K562 (cell line): ENCODE data around the gene NPAS3. TPM values are rescaled to one million over a fixed set of nuclear protein-coding genes. Genes with fewer than 3 reads are reported as not detected.

Experiments
- ATAC-seq: fragments of 200-7000 bp; cut with Tn5 transposase; 3 replicates; pipeline ENCODE4 v1.9.1; 2020; ENCODE audit warnings: moderate library complexity
- BruUV-seq: library from RNA; stranded (reverse); fragments of 400-500 nt; replicated peaks from 2 replicates; lab custom pipeline; 2021; lab: Mats Ljungman, UMichigan
- CTCF ChIA-PET: fragments of 300-600 bp; formaldehyde crosslinking; extraction: SDS; loops from one replicate; lab custom pipeline; 2021; ENCODE audit warnings: low intra/inter-chr PET ratio; lab: Yijun Ruan, JAX
- POLR2A ChIA-PET: fragments of 300-600, 350-650 bp; sonication (Branson Sonifier 250); formaldehyde crosslinking; extraction: SDS; loops from one replicate; lab custom pipeline; 2021; ENCODE audit warnings: antibody characterized with exemption, inconsistent platforms; lab: Yijun Ruan, JAX
- DNase-seq, 4 experiments: peaks; one replicate each; pipeline versions ENCODE4 v3.0.0 to v3.0.0-alpha.2; 2011 to 2018; ENCODE audit warnings: low spot score in 3 of 4, mixed read lengths in 3 of 4; ENCODE audit errors: extremely low read depth in 1 of 4
- FAIRE-seq: peaks from 2 replicates; lab custom pipeline; 2011; peaks lifted over from hg19 to GRCh38; lab: Jason Lieb, UNC
- H2AFZ ChIP-seq: 2 replicates; pipeline ENCODE4 v1.6.0; 2011; ENCODE audit warnings: low read depth, low read length, control low read depth, inconsistent platforms
- H3K27ac ChIP-seq: fragments of 200-600 bp; 3 replicates; pipeline ENCODE4 v1.8.0; 2011; ENCODE audit warnings: low read depth, mild to moderate bottlenecking, control low read depth, inconsistent platforms, low read length, moderate library complexity, mixed read lengths; ENCODE audit errors: extremely low read depth
- H3K27me3 ChIP-seq, 2 experiments: fragments of 300-600 bp in 1 of 2; 2 replicates in 1 of 2; 3 replicates in 1 of 2; pipeline versions ENCODE4 v1.6.0 to v1.8.0; 2011; ENCODE audit warnings: inconsistent platforms in 2 of 2, low read length in 2 of 2, mild to moderate bottlenecking in 1 of 2, mixed read lengths in 1 of 2, moderate library complexity in 1 of 2; ENCODE audit not compliant: control insufficient read depth in 2 of 2, insufficient read depth in 2 of 2
- H3K36me3 ChIP-seq: fragments of 300-600 bp; 3 replicates; pipeline ENCODE4 v1.8.0; 2011; ENCODE audit warnings: mild to moderate bottlenecking, low read length, inconsistent platforms; ENCODE audit not compliant: control insufficient read depth, insufficient read depth
- H3K4me1 ChIP-seq, 2 experiments: fragments of 200-600 bp in 1 of 2; replicated peaks in 1 of 2; 2 replicates in 1 of 2; 3 replicates in 1 of 2; pipeline versions ENCODE4 v1.5.1 to v1.8.0; 2011; ENCODE audit warnings: inconsistent platforms in 2 of 2, low read length in 2 of 2, mild to moderate bottlenecking in 1 of 2, mixed read lengths in 1 of 2, moderate library complexity in 1 of 2; ENCODE audit not compliant: control insufficient read depth in 2 of 2, insufficient read depth in 2 of 2
- H3K4me2 ChIP-seq: 2 replicates; pipeline ENCODE4 v1.6.1; 2011; ENCODE audit warnings: low read length, control low read depth, inconsistent platforms, mixed read lengths; ENCODE audit not compliant: insufficient read depth
- H3K4me3 ChIP-seq: fragments of 200-600 bp; sonication (generic), shearing (Covaris generic); 2 replicates; pipeline ENCODE4 v1.5.1; 2016; ENCODE audit warnings: control low read depth, inconsistent platforms
- H3K79me2 ChIP-seq: fragments of 200-600 bp; 3 replicates; pipeline ENCODE4 v1.8.0; 2011; ENCODE audit warnings: low read length, inconsistent platforms; ENCODE audit not compliant: control insufficient read depth, insufficient read depth
- H3K9ac ChIP-seq, 2 experiments: 2 replicates each; pipeline versions ENCODE4 v1.6.0 to v1.6.1; 2011; ENCODE audit warnings: low read depth in 2 of 2, low read length in 2 of 2, control low read depth in 1 of 2, inconsistent platforms in 1 of 2, mild to moderate bottlenecking in 1 of 2, mixed read lengths in 1 of 2; ENCODE audit not compliant: insufficient read depth in 1 of 2
- H3K9me1 ChIP-seq: one replicate; pipeline ENCODE4 v1.6.0; 2011; ENCODE audit warnings: inconsistent platforms, mild to moderate bottlenecking, low read length, moderate library complexity; ENCODE audit not compliant: control insufficient read depth, insufficient read depth
- H3K9me3 ChIP-seq: replicated peaks from 2 replicates; pipeline ENCODE4 v1.5.1; 2011; ENCODE audit warnings: low read depth, low read length, inconsistent platforms; ENCODE audit not compliant: control insufficient read depth, insufficient read depth
- H4K20me1 ChIP-seq: replicated peaks from 2 replicates; pipeline ENCODE4 v1.6.1; 2011; ENCODE audit warnings: low read length, inconsistent platforms, mixed read lengths; ENCODE audit not compliant: control insufficient read depth, insufficient read depth
- CBFB ChIP-seq: sonication (generic); formaldehyde crosslinking; IDR thresholded peaks from 2 replicates; pipeline ENCODE4 v1.4.0; 2020; ENCODE audit warnings: mild to moderate bottlenecking, missing genetic modification reagents
- CBX3 ChIP-seq, 2 experiments: IDR thresholded peaks; 1 replicate in 1 of 2; 2 replicates in 1 of 2; pipeline ENCODE4 v1.6.1; 2012; ENCODE audit warnings: inconsistent platforms in 2 of 2, low read length in 2 of 2, borderline replicate concordance in 1 of 2, control low read depth in 1 of 2
- MCM5 ChIP-seq: fragments of 450-650 bp; IDR thresholded peaks from 2 replicates; pipeline ENCODE4 v1.6.1; 2016; ENCODE audit warnings: low read depth
- MTA3 ChIP-seq: fragments of 450-650 bp; formaldehyde crosslinking; IDR thresholded peaks from 2 replicates; pipeline ENCODE4 v1.6.1; 2017; ENCODE audit warnings: mild to moderate bottlenecking, borderline replicate concordance
- MXI1 ChIP-seq: IDR thresholded peaks from 2 replicates; pipeline ENCODE4 v1.6.1; 2011; ENCODE audit warnings: low read depth, mild to moderate bottlenecking, improper control_type of control experiment, low read length
- NR3C1 ChIP-seq: sonication (generic); formaldehyde crosslinking; IDR thresholded peaks from 2 replicates; pipeline ENCODE4 v1.8.1; 2022; ENCODE audit warnings: missing genetic modification reagents
- NRF1 ChIP-seq, 2 experiments: fragments of 450-650 bp; IDR thresholded peaks in 1 of 2; conservative IDR thresholded peaks in 1 of 2; 2 replicates each; pipeline ENCODE4 v1.6.1; 2014; ENCODE audit warnings: mild to moderate bottlenecking in 2 of 2
- SMARCB1 ChIP-seq: IDR thresholded peaks from 2 replicates; pipeline ENCODE4 v1.6.1; 2011; ENCODE audit warnings: improper control_type of control experiment, low read depth; ENCODE audit not compliant: insufficient read length
- ZMIZ1 ChIP-seq, 2 experiments: fragments of 150-350 bp in 1 of 2; IDR thresholded peaks; 2 replicates each; pipeline ENCODE4 v1.6.1; 2012 to 2016; ENCODE audit warnings: low read depth in 2 of 2, low read length in 2 of 2, mild to moderate bottlenecking in 1 of 2, moderate library complexity in 1 of 2
- ZNF316 ChIP-seq: fragments of 450-650 bp; IDR thresholded peaks from 2 replicates; pipeline ENCODE4 v1.6.1; 2016
- WGBS: fragments of 100-300 bp; shearing (Covaris generic); methylation state at CpG from one replicate; pipeline ENCODE4 v1.1.6; 2016; ENCODE audit warnings: low coverage, mixed read lengths; ENCODE audit not compliant: insufficient coverage; ENCODE audit errors: missing lambda C conversion rate; 5-methylcytosine and 5-hydroxymethylcytosine counted together
- in situ Hi-C: fragments of 300-500 bp; cut with MboI; formaldehyde crosslinking; loops from 4 replicates; pipeline ENCODE4 v1.15.0; 2018; ENCODE audit warnings: inconsistent platforms, mixed read lengths
- intact Hi-C: fragments of 100-400 bp; cut with micrococcal nuclease; formaldehyde crosslinking; loops from 2 replicates; pipeline ENCODE4 v1.14.2; 2022
- polyA plus RNA-seq, 8 experiments: library from polyadenylated mRNA; depleted of rRNA in 4 of 8; stranded (reverse) in 5 of 8; unstranded in 3 of 8; fragments of >200 nt; fragmentation: Nextera tagmentation in 2 of 8; fragmentation: Illumina TruSeq in 1 of 8; extraction: Ambion mirVana in 2 of 8; extraction: Trizol in 1 of 8; gene quantifications; 2 replicates each; pipeline versions ENCODE4 v1.2.1 to v1.2.3, GENCODE V29; 2011 to 2014; ENCODE audit warnings: inconsistent platforms in 1 of 8, missing spikeins in 1 of 8
- total RNA-seq, 7 experiments: library from RNA; depleted of rRNA in 6 of 7; stranded (reverse); fragments of >200 nt in 6 of 7; fragmentation: Illumina TruSeq in 2 of 7; extraction: Trizol in 2 of 7; gene quantifications; 2 replicates each; pipeline versions ENCODE4 v1.2.1 to v1.2.3, GENCODE V29; 2011 to 2021; ENCODE audit warnings: low replicate concordance in 1 of 7
- TF ChIP-seq, protein P1 (sequence below): fragments of 450-650 bp; IDR thresholded peaks from 2 replicates; pipeline ENCODE4 v1.6.1; 2016; ENCODE audit warnings: low read depth, mild to moderate bottlenecking, moderate library complexity
- TF ChIP-seq, protein P2 (sequence below): sonication (generic); formaldehyde crosslinking; IDR thresholded peaks from 2 replicates; pipeline ENCODE4 v1.8.1; 2022; ENCODE audit warnings: missing genetic modification reagents

NPAS3 gene
- total and polyA plus RNA-seq, 9 of the 15 experiments (the other 6 are each of a cell fraction or from before 2014, with no cell fraction given): 0.04 TPM; not detected in 8

DNA sequence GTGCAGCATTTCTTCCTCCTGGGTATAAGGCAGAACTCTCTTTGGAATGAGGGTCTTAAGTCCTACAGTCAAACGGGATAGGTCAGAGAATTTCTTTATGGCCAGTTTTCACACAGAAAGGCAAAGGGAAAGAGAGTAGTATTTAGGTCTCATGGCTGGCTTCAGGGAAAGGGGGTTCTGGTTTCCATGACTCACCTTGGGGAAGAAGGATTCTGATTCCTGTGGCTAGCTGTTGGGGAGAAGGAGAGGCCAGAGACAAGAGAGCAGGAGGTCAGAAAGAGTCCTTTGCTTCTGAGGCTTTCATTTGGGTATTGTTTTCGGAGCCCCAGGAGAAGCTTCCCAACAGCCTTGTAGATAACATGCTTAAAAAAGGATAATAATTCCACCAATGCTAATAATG, 332.5 kb downstream of the NPAS3 start:
- ChIA-PET CTCF (no interaction called here), POLR2A (no interaction called here)
- Histone ChIP-seq H3K9me3 (no peaks in the 10 kb centered on the region), H3K36me3 (no peaks in the 10 kb centered on the region), H3K9ac (no peak overlapping the region), H2AFZ (no peak overlapping the region), H3K27me3 (no peaks in the 10 kb centered on the region), H3K79me2 (no peaks in the 10 kb centered on the region), H3K9me1 (no peaks in the 10 kb centered on the region), H3K4me2 (no peak overlapping the region), H4K20me1 (no peaks in the 10 kb centered on the region), H3K4me3 (no peak overlapping the region)
- no peak for FAIRE-seq
- no TSS peak for BruUV-seq
- TF ChIP-seq ZNF316: no peak
- TF ChIP-seq NRF1 (conservative IDR thresholded peaks at IDR 0.05 in 1 of 2, IDR thresholded peaks at IDR 0.05 in 1 of 2): no peak
- TF ChIP-seq SMARCB1: no peak
- TF ChIP-seq CBX3 (IDR thresholded peaks at IDR 0.05; ENCODE audit: borderline replicate concordance in 1 of 2, low read length in 2 of 2): no peak
- TF ChIP-seq, protein P1, sequence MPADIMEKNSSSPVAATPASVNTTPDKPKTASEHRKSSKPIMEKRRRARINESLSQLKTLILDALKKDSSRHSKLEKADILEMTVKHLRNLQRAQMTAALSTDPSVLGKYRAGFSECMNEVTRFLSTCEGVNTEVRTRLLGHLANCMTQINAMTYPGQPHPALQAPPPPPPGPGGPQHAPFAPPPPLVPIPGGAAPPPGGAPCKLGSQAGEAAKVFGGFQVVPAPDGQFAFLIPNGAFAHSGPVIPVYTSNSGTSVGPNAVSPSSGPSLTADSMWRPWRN: no peak
- no peak for TF ChIP-seq NR3C1 (CRISPR knock-in tag)
- TF ChIP-seq, all 486 proteins: peak for 0
- in situ Hi-C loops: no loop called here
- no peak for ATAC-seq
- no peak overlapping the region for H3K27ac ChIP-seq
- intact Hi-C loops: no loop called here
- 0% methylated on average over 2 of the region's 2 CpGs for WGBS
- DNase-seq: no peak
- no peaks in the 10 kb centered on the region for H3K4me1 ChIP-seq

DNA sequence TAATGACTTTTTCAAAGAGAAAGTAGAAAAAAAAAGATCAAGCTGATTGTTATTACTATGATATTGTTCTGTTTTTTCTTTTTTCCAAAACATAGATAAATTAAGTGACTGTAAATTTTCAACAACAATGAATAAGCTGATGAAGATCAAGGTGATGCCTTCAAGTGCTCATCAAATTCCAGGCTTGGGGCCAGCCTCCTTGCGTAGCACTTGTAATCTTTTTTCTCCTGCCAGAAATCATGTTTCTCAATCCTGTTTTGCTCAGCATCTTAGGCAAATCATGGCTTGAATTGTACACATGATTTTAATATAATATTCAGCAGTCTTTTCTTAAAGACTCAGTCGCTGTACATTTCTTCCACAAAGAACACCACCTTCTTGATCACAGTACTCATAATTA, 333.2 kb downstream of the NPAS3 start:
- Histone ChIP-seq H2AFZ (no peak overlapping the region), H3K9ac (no peak overlapping the region), H3K79me2 (no peaks in the 10 kb centered on the region), H3K4me1 (no peaks in the 10 kb centered on the region), H3K4me2 (no peak overlapping the region), H3K27ac (no peak overlapping the region), H3K4me3 (no peak overlapping the region), H3K36me3 (no peaks in the 10 kb centered on the region), H3K9me3 (no peaks in the 10 kb centered on the region), H4K20me1 (no peaks in the 10 kb centered on the region)
- ChIA-PET CTCF (no interaction called here), POLR2A (no interaction called here)
- no peak for ATAC-seq
- in situ Hi-C loops: no loop called here
- BruUV-seq: no TSS peak
- DNase-seq: no peak
- TF ChIP-seq MTA3 (no peak), ZNF316 (no peak), MCM5 (no peak), MXI1 (no peak), CBFB (no peak), ZMIZ1 (IDR thresholded peaks at IDR 0.05; ENCODE audit: low read depth in 2 of 2, low read length in 2 of 2) (no peak)
- TF ChIP-seq, protein P2, sequence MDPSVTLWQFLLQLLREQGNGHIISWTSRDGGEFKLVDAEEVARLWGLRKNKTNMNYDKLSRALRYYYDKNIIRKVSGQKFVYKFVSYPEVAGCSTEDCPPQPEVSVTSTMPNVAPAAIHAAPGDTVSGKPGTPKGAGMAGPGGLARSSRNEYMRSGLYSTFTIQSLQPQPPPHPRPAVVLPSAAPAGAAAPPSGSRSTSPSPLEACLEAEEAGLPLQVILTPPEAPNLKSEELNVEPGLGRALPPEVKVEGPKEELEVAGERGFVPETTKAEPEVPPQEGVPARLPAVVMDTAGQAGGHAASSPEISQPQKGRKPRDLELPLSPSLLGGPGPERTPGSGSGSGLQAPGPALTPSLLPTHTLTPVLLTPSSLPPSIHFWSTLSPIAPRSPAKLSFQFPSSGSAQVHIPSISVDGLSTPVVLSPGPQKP (CRISPR knock-in tag): no peak
- TF ChIP-seq, all 486 proteins: peak for 0
- Histone ChIP-seq H3K9me1 (no peaks in the 10 kb centered on the region), H3K27me3 (no peaks in the 10 kb centered on the region)
- intact Hi-C loops: no loop called here
- WGBS: 0% methylated on average over 2 of the region's 2 CpGs
- no peak for FAIRE-seq
